Measurements from ENCODE around the gene JADE1. TPM values are rescaled to one million over a fixed set of nuclear protein-coding genes. Genes with fewer than 3 reads are reported as not detected.

JADE1 gene
- total and polyA plus RNA-seq, 2 of the 13 experiments (the other 11 are each of a cell fraction or from before 2014, with no cell fraction given), result 5.4 to 19.3 TPM

GRCh38 chr4:128811571-128812441, 2.3 kb downstream of the JADE1 start (continued):
- TF ChIP-seq MLXIP (CRISPR knock-in tag; IDR thresholded peaks at IDR 0.05; ENCODE audit: borderline replicate concordance) (peak; percentile 22; the same call in 1 of the 2 replicates), DZIP1 (CRISPR knock-in tag; IDR thresholded peaks at IDR 0.05) (no peak), ZC3H13 (CRISPR knock-in tag; IDR thresholded peaks at IDR 0.05) (peak; percentile 47; the same call in 1 of the 2 replicates), ZNF407 (CRISPR knock-in tag; IDR thresholded peaks at IDR 0.05; ENCODE audit: not compliant biosample characterization) (no peak), PLRG1 (conservative IDR thresholded peaks at IDR 0.05) (no peak), CEBPG (CRISPR knock-in tag; IDR thresholded peaks at IDR 0.05) (peak; percentile 61), FOXC1 (CRISPR knock-in tag; IDR thresholded peaks at IDR 0.05; ENCODE audit: borderline replicate concordance) (no peak), ZFP82 (CRISPR knock-in tag; IDR thresholded peaks at IDR 0.05; ENCODE audit: borderline replicate concordance) (0 out of 2 replicates have a peak, but pooled peaks have one; percentile 65), ZNF501 (CRISPR knock-in tag; IDR thresholded peaks at IDR 0.05) (no peak), TERF1 (CRISPR knock-in tag; IDR thresholded peaks at IDR 0.05) (no peak), THYN1 (CRISPR knock-in tag; IDR thresholded peaks at IDR 0.05; ENCODE audit: borderline replicate concordance, low read depth) (no peak)
